GM18505 (cell line): Measurements from ENCODE around the gene NARS2.

Source experiments
- ATAC-seq: cut with Tn5 transposase; IDR thresholded peaks from one replicate; pipeline ENCODE4 v1.9.1; 2021; ENCODE audit not compliant: unreplicated experiment
- POLR2A ChIP-seq: IDR thresholded peaks from 4 replicates; pipeline ENCODE4 v1.6.1; 2011; ENCODE audit warnings: borderline replicate concordance; ENCODE audit not compliant: insufficient read depth, insufficient read length; ENCODE audit errors: extremely low read depth

Gene NARS2

GRCh38 chr11:78432956-78433355, 141.7 kb downstream of the NARS2 start:
- no peak for TF ChIP-seq POLR2A
- no peak for ATAC-seq

GRCh38 chr11:78432058-78432515, 142.6 kb downstream of the NARS2 start:
- no peak for ATAC-seq
- TF ChIP-seq POLR2A = no peak

GRCh38 chr11:78429660-78430059, 145.0 kb downstream of the NARS2 start:
- peak; percentile 27 for TF ChIP-seq POLR2A
- ATAC-seq = peak; percentile 46

GRCh38 chr11:78429209-78429608, 145.5 kb downstream of the NARS2 start:
- ATAC-seq = no peak
- TF ChIP-seq POLR2A = no peak

- TF ChIP-seq POLR2A = no peak
- no peak for ATAC-seq
Measured at GRCh38 chr11:78428773-78429172, 145.9 kb downstream of the NARS2 start.

GRCh38 chr11:78428266-78428636, 146.4 kb downstream of the NARS2 start:
- no peak for ATAC-seq
- no peak for TF ChIP-seq POLR2A

GRCh38 chr11:78427615-78428265, 146.9 kb downstream of the NARS2 start:
- no peak for TF ChIP-seq POLR2A
- ATAC-seq = no peak

- no peak for ATAC-seq
- TF ChIP-seq POLR2A = no peak
Measured at GRCh38 chr11:78426845-78427244, 147.8 kb downstream of the NARS2 start.

GRCh38 chr11:78425399-78426070, 149.1 kb downstream of the NARS2 start:
- no peak for ATAC-seq
- TF ChIP-seq POLR2A = no peak

- no peak for TF ChIP-seq POLR2A
- no peak for ATAC-seq
Measured at GRCh38 chr11:78424334-78425270, 150.1 kb downstream of the NARS2 start.

GRCh38 chr11:78423241-78423640, 151.4 kb downstream of the NARS2 start:
- ATAC-seq = no peak
- no peak for TF ChIP-seq POLR2A

- TF ChIP-seq POLR2A = no peak
- ATAC-seq = no peak
Measured at GRCh38 chr11:78420796-78421209, 153.9 kb downstream of the NARS2 start.

- no peak for TF ChIP-seq POLR2A
- no peak for ATAC-seq
Measured at GRCh38 chr11:78420255-78420764, 154.4 kb downstream of the NARS2 start.

GRCh38 chr11:78419327-78419726, 155.3 kb downstream of the NARS2 start:
- no peak for TF ChIP-seq POLR2A
- ATAC-seq = no peak

- no peak for ATAC-seq
- TF ChIP-seq POLR2A = no peak
Measured at GRCh38 chr11:78418584-78419211, 156.0 kb downstream of the NARS2 start.
